Measurements from ENCODE around the gene CEP170B. TPM values are rescaled to one million over a fixed set of nuclear protein-coding genes. Genes with fewer than 3 reads are reported as not detected.

CEP170B gene
- total and polyA plus RNA-seq, 2 donors (not counting 1 experiment from before 2014, with no cell fraction given) = 0.16 to 0.59 TPM

DNA sequence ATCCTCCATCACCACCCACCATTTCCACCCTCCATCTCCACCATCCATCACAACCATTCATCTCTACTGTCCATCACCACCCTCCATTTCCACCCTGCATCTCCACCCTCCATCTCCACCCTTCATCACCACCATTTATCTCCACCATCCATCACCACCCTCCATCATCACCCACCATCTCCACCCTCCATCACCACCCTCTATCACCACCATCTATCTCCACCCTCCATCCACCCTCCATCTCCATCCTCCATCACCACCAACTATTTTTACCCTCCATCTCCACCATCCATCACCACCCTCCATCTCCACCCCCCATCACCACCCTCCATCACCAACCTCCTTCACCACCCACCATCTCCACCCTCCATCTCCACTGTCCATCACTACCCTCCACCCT, 4.7 kb upstream of the CEP170B start:
- Histone ChIP-seq H3K4me3 (ENCODE audit: control extremely low read depth in 1 of 5, extremely low read depth in 1 of 5, insufficient read depth in 1 of 5, low read depth in 2 of 5, low read length in 4 of 5) (no peak overlapping the region), H3K27me3 (replicated peaks in 1 of 4; ENCODE audit: control extremely low read depth in 1 of 4, control insufficient read depth in 3 of 4, insufficient read depth in 4 of 4, low read length in 3 of 4) (peaks cover 0 to 18% (median 7%) of the 10 kb centered on the region in 4 experiments), H3K9ac (ENCODE audit: low read length) (no peak overlapping the region), H3K4me1 (ENCODE audit: control insufficient read depth in 2 of 2, insufficient read depth in 2 of 2, low read length in 2 of 2) (peaks cover 9 to 10% of the 10 kb centered on the region in 2 donors), H3K4me2 (replicated peaks; ENCODE audit: low read depth, low read length, poor library complexity, severe bottlenecking) (no peak overlapping the region), H3K36me3 (replicated peaks in 1 of 2; ENCODE audit: control extremely low read depth in 1 of 2, control insufficient read depth in 1 of 2, extremely low read depth in 1 of 2, insufficient read depth in 2 of 2, low read length in 1 of 2) (no peaks in the 10 kb centered on the region), H3K79me2 (ENCODE audit: control insufficient read depth, insufficient read depth, low read length) (no peaks in the 10 kb centered on the region), H4K20me1 (ENCODE audit: control insufficient read depth, insufficient read depth, low read length, poor library complexity, severe bottlenecking) (no peaks in the 10 kb centered on the region), H2AFZ (ENCODE audit: insufficient read depth, low read depth, low read length, poor library complexity, severe bottlenecking) (no peak overlapping the region), H3K27ac (ENCODE audit: low read length in 2 of 2) (no peak overlapping the region), H3K9me3 (ENCODE audit: control extremely low read depth in 1 of 3, control insufficient read depth in 2 of 3, insufficient read depth in 1 of 3, low read length in 2 of 3) (peaks cover 0 to 14% (median 0%) of the 10 kb centered on the region in 3 donors)
- no peaks in the 10 kb centered on the region for H3K9me3 Mint-ChIP-seq (ENCODE audit: insufficient read depth)
- CTCF ChIA-PET = no interaction called here
- peaks cover 3% of the 10 kb centered on the region for H3K27me3 Mint-ChIP-seq
- peaks cover 2% of the 10 kb centered on the region for H3K4me1 Mint-ChIP-seq
- no peak for TF ChIP-seq EZH2 (IDR thresholded peaks at IDR 0.05; ENCODE audit: borderline replicate concordance, insufficient read depth, low read depth, low read length, poor library complexity, severe bottlenecking)
- TF ChIP-seq, protein P1, sequence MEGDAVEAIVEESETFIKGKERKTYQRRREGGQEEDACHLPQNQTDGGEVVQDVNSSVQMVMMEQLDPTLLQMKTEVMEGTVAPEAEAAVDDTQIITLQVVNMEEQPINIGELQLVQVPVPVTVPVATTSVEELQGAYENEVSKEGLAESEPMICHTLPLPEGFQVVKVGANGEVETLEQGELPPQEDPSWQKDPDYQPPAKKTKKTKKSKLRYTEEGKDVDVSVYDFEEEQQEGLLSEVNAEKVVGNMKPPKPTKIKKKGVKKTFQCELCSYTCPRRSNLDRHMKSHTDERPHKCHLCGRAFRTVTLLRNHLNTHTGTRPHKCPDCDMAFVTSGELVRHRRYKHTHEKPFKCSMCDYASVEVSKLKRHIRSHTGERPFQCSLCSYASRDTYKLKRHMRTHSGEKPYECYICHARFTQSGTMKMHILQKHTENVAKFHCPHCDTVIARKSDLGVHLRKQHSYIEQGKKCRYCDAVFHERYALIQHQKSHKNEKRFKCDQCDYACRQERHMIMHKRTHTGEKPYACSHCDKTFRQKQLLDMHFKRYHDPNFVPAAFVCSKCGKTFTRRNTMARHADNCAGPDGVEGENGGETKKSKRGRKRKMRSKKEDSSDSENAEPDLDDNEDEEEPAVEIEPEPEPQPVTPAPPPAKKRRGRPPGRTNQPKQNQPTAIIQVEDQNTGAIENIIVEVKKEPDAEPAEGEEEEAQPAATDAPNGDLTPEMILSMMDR (IDR thresholded peaks at IDR 0.05) = no peak
- no peak overlapping the region for H3K27ac Mint-ChIP-seq
- POLR2A ChIA-PET = no interaction called here
- no peak for DNase-seq
- intact Hi-C loops (cut with micrococcal nuclease) = no loop called here
- ATAC-seq (ENCODE audit: low read depth) = no peak
- H3K4me3 Mint-ChIP-seq = no peak overlapping the region

DNA sequence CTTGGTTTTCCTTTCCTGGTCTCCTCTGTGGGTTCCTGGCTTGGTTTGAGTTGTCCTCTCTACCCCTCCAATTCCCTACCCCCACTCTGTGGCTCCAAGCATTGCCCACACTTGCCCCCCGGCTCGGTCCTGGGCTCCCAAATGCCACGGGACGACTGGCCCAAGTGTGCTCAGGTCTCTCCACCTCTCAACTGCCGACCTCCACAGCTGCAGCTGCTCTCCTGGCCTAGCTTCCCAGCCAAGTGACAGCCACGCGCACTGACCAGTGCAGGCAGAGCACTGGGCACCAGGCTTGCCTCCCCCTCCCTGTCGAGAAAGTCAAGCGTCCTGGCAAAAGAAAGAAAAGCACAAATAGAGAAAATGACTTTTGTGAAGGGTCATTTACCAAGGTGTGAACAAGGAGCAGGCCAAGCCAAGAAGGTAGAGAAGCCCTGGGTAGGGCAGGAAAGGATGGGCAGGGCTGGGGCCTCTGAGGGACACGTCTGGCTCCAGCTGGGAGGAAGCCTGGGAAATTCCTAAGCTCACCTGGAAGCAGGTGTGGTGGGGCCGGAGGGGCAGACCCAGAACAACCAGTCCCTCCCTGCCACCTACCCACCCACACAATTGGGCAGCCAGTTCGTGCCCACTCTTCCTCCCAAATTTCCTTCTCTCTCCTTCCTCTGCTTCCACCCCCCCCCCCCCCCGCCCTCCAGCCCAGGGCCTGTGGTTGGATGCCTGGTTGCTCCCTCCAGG, 1.8 kb upstream of the CEP170B start:
- TF ChIP-seq, protein P1 (IDR thresholded peaks at IDR 0.05) = no peak
- TF ChIP-seq EZH2 (IDR thresholded peaks at IDR 0.05; ENCODE audit: borderline replicate concordance, insufficient read depth, low read depth, low read length, poor library complexity, severe bottlenecking) = no peak
- Histone ChIP-seq H3K4me2 (replicated peaks; ENCODE audit: low read depth, low read length, poor library complexity, severe bottlenecking) (no peak overlapping the region), H3K4me1 (ENCODE audit: control insufficient read depth in 2 of 2, insufficient read depth in 2 of 2, low read length in 2 of 2) (peaks cover 21 to 24% of the 10 kb centered on the region in 2 donors), H3K36me3 (replicated peaks in 1 of 2; ENCODE audit: control extremely low read depth in 1 of 2, control insufficient read depth in 1 of 2, extremely low read depth in 1 of 2, insufficient read depth in 2 of 2, low read length in 1 of 2) (no peaks in the 10 kb centered on the region), H3K4me3 (ENCODE audit: control extremely low read depth in 1 of 5, extremely low read depth in 1 of 5, insufficient read depth in 1 of 5, low read depth in 2 of 5, low read length in 4 of 5) (no peak overlapping the region), H3K9me3 (ENCODE audit: control extremely low read depth in 1 of 3, control insufficient read depth in 2 of 3, insufficient read depth in 1 of 3, low read length in 2 of 3) (peaks cover 0 to 27% (median 0%) of the 10 kb centered on the region in 3 donors), H3K9ac (ENCODE audit: low read length) (no peak overlapping the region), H3K27me3 (replicated peaks in 1 of 4; ENCODE audit: control extremely low read depth in 1 of 4, control insufficient read depth in 3 of 4, insufficient read depth in 4 of 4, low read length in 3 of 4) (peaks cover 0 to 45% (median 26%) of the 10 kb centered on the region in 4 experiments), H2AFZ (ENCODE audit: insufficient read depth, low read depth, low read length, poor library complexity, severe bottlenecking) (no peak overlapping the region), H4K20me1 (ENCODE audit: control insufficient read depth, insufficient read depth, low read length, poor library complexity, severe bottlenecking) (no peaks in the 10 kb centered on the region), H3K79me2 (ENCODE audit: control insufficient read depth, insufficient read depth, low read length) (no peaks in the 10 kb centered on the region), H3K27ac (ENCODE audit: low read length in 2 of 2) (no peak overlapping the region)
- Mint-ChIP-seq H3K4me1 (peaks cover 12% of the 10 kb centered on the region), H3K27me3 (peaks cover 19% of the 10 kb centered on the region), H3K27ac (peak overlapping the region; percentile 60), H3K9me3 (ENCODE audit: insufficient read depth) (no peaks in the 10 kb centered on the region), H3K4me3 (peak overlapping the region; percentile 47)
- intact Hi-C loops (cut with micrococcal nuclease) = no loop called here
- ATAC-seq (ENCODE audit: low read depth) (no peak), DNase-seq (no peak)
- WGBS (ENCODE audit: insufficient coverage) = 80% methylated on average over 5 of the region's 13 CpGs
- ChIA-PET CTCF (no interaction called here), POLR2A (interaction anchor here (0.6 kb wide), 1 partner anchor 82 kb away, joined by 4 read pairs; no protein-coding TSS in a partner anchor)
